Keratinocyte (primary cell): ENCODE data around the gene APOBEC4.

Source experiments
- EZH2 ChIP-seq: IDR thresholded peaks from one replicate; pipeline ENCODE4 v1.6.1; 2012; ENCODE audit warnings: inconsistent platforms, mild to moderate bottlenecking, low read length, moderate library complexity
- TF ChIP-seq, protein P1 (sequence below), 3 experiments: IDR thresholded peaks in 1 of 3; conservative IDR thresholded peaks in 1 of 3; optimal IDR thresholded peaks in 1 of 3; 2 replicates in 2 of 3; 3 replicates in 1 of 3; pipeline versions ENCODE3 to v1.5.1; 2011; ENCODE audit warnings: low read length in 3 of 3, mild to moderate bottlenecking in 3 of 3, moderate library complexity in 2 of 3, control low read depth in 1 of 3, inconsistent platforms in 1 of 3; ENCODE audit not compliant: insufficient read depth in 2 of 3; ENCODE audit errors: extremely low read depth in 1 of 3

DNA sequence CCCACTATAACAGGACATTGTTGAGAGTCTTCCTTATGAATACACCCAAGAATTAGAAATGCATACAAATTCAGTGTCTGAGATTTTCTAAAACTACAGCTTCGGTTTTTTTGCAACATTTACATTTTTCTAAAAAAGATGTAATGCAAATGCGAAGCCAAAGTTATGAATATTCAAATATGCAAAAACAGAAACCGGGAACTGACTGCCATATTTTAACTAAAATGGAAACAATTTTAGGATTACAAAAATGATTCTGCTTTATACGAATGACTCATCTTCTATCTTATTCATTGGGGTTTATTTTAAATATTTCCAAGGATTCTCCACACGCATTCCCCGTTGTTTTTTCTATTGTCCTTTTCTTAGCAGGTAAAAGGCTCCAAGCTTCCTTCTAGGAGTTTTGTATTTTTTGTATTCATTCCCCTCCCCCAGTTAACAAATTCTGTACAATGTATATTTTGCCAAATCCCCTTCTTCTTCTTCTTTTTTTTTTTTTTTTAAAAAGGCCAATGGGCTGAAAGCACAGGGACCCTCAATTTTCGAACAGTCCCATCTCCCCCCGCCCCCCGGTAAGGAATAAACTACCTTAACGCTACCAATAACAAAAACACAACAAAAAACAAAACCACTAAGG lies 18.6 kb downstream of the APOBEC4 start:
- TF ChIP-seq, protein P1, sequence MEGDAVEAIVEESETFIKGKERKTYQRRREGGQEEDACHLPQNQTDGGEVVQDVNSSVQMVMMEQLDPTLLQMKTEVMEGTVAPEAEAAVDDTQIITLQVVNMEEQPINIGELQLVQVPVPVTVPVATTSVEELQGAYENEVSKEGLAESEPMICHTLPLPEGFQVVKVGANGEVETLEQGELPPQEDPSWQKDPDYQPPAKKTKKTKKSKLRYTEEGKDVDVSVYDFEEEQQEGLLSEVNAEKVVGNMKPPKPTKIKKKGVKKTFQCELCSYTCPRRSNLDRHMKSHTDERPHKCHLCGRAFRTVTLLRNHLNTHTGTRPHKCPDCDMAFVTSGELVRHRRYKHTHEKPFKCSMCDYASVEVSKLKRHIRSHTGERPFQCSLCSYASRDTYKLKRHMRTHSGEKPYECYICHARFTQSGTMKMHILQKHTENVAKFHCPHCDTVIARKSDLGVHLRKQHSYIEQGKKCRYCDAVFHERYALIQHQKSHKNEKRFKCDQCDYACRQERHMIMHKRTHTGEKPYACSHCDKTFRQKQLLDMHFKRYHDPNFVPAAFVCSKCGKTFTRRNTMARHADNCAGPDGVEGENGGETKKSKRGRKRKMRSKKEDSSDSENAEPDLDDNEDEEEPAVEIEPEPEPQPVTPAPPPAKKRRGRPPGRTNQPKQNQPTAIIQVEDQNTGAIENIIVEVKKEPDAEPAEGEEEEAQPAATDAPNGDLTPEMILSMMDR (optimal IDR thresholded peaks at IDR 0.05 in 1 of 3, IDR thresholded peaks at IDR 0.05 in 1 of 3, conservative IDR thresholded peaks at IDR 0.05 in 1 of 3; ENCODE audit: extremely low read depth in 1 of 3, insufficient read depth in 2 of 3, low read length in 3 of 3) = no peak
- TF ChIP-seq EZH2 = no peak
